ENCODE results near the gene CEBPB.

Gene CEBPB

GRCh38 chr20:50230871-50231560, 40.4 kb downstream of the CEBPB start:
- DNase-seq = no peak

GRCh38 chr20:50231854-50232253, 41.2 kb downstream of the CEBPB start:
- DNase-seq = no peak

DNA sequence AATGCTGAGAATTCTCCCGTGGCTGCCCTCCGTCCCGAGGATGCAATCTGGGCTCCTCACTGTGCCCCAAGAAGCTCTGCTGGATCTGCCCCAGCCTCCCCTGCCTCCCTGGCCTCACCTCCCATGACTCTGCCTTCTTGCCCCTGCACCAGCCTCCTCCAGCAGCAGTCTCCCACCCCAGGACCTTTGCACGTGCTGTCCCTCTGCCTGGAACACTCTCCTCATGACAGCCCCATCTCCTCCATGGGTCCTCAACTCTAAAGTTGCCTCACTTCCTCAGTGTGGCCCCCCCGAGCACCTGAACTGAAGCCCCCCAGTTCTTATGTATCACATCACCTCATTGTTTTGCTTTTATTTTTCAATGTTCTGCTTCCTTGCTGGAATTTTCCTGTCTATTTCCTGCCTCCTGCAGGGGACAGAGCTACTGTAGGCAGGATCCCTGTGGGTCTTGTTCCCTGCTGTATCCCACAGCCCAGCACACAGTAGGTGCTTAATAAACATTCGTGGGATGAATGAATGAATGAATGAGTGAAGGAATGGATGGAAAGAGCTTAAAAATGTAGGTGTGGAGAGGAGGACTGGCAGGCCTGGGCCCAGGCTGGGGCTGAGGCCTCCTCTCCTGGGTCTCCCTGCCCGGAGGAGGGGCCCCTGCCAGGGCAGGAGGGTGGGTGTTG, 42.2 kb downstream of the CEBPB start:
- DNase-seq = no peak

DNA sequence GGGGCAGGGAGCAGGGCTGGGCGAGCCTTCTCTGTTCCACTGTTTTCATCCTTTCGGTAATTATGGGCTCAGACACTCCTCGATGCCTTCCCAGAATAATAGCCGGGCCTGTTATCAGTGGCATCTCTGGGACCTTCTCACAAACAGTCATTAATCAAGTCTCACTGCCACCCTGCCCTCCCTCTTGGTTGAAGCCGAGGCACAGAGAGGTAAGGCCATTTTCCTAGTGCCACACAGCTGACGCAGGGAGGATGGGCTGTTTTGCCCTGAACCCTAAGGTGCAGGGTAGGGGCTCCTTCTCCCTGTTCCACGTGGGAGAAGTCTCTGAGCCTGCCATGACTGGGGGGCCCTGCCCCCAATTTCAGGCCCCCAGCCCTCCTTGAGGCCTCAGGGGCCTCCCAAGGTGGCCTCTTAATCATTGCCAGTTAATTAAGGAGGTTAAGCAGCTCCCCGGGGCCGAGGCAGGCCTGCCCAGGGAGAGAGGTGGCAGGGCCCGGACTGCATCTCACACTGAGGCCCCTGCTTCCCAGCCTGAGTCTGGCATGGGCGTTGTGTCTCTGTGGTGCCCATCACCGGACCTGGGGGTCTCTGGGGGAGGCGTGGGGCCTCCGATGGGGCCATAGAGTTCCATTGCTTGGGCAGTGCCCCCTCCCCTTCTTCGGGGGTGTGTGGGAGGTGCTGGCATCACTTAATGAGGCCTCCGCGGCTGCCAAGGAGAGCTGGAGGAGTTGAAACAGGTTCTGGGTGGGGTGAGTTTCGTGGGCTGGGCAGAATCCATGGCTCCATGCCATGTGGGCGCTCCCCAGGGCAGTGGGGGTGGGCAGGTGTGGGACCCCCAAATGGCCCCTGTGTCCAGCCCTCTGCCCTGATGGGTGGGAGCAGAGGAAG, 42.9 kb downstream of the CEBPB start:
- DNase-seq = no peak

DNA sequence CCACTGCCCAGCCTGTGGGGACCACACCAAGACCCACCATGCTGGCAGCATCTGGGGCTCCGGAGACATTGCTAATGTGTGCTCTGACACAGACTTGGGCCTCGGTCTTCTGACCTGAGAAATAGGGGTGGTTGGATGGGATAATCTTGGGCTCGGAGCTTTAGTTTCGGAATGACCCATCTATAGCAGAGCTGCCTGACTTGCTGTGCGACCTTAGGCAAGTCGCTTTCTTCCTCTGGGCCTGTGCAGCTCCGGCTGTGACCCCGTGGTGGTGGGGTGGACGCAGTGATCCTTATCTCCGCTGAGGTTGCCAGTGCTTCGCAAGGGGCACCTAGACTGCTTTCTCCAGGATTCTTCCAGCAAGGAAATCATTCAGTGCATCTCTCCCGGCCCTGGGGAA, 43.7 kb downstream of the CEBPB start:
- no peak for DNase-seq

GRCh38 chr20:50237349-50237748, 46.7 kb downstream of the CEBPB start:
- no peak for DNase-seq

- no peak for DNase-seq
These were observed 47.6 kb downstream of the CEBPB start for GRCh38 chr20:50238081-50238800.

- no peak for DNase-seq
These were observed 49.5 kb downstream of the CEBPB start for GRCh38 chr20:50240092-50240491.

DNA sequence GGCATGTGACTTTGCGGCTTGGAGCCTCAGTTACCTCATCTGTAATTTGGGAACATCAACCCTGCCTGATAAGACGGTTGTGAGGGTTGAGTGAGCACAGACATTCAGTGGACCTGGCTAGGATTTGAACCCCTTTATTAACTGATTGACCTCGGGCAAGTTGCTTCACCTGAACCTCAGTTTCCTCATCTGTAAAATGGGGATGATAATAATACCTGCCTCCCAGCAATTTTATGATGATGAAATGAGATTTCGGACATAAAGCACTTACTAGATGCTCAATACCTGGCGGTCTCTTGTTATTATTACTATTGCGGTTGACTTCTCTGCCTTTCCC, 51.5 kb downstream of the CEBPB start:
- DNase-seq = no peak

Data from GF-D8 (cell line).